VCaP (cell line): Measurements from ENCODE around the gene TRPV5.
A peak's percentile ranks its signal among the peaks of the same experiment; 100 is the strongest.

Experiments used
- H3K27ac ChIP-seq: fragments of 450-650 bp; 2 replicates; pipeline ENCODE4 v1.5.1; 2017
- TF ChIP-seq, protein P1 (sequence below): fragments of 450-650 bp; conservative IDR thresholded peaks from 2 replicates; pipeline ENCODE4 v1.5.1; 2017; ENCODE audit warnings: mild to moderate bottlenecking, moderate library complexity

The TRPV5 gene

DNA sequence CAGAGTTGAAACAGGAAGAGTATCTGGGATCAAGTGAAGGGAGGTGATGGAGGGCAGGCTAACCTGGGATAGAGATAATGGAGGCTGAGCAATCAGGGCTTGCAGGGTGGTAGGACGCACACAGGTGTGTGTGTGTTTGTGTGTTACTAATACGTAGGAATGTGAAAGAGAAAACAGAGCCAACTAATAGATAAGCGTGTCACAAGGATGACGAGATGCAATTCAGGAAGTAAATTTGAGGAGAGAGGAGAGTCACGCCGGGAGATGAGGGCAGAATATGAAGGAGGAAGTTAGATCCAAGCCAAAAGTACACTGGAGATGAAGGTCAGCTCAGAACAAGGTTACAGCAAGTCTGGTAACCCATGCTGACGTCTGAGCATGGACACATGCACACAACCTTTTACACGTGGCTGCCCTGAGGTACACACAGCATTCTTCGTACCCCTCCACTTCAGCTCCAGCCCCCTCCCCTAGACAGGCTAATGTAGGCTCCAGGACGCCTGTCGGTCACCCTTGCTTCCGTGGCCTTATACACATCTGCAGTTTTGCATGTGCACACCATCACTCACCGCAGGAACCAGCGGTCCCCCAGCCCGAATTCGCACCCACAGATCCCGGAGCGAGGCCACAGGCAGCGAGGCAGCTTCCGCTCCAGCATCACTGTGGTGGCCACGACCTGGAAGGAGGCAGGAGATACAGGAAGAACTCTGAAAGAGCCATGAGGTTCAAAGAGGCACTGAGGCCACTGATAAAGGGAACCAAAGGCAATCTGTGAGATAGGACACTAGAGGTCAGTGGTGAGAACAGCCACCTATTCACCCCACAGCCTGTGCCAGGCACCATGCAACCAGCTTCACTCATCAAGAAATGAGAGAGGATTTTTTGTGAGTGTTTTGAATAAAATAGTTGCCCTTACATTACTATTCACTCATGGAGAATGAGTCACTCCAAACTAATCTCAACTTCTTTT, 24.3 kb downstream of the TRPV5 start:
- no peak overlapping the region for H3K27ac ChIP-seq
- TF ChIP-seq, protein P1, sequence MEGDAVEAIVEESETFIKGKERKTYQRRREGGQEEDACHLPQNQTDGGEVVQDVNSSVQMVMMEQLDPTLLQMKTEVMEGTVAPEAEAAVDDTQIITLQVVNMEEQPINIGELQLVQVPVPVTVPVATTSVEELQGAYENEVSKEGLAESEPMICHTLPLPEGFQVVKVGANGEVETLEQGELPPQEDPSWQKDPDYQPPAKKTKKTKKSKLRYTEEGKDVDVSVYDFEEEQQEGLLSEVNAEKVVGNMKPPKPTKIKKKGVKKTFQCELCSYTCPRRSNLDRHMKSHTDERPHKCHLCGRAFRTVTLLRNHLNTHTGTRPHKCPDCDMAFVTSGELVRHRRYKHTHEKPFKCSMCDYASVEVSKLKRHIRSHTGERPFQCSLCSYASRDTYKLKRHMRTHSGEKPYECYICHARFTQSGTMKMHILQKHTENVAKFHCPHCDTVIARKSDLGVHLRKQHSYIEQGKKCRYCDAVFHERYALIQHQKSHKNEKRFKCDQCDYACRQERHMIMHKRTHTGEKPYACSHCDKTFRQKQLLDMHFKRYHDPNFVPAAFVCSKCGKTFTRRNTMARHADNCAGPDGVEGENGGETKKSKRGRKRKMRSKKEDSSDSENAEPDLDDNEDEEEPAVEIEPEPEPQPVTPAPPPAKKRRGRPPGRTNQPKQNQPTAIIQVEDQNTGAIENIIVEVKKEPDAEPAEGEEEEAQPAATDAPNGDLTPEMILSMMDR: peak; percentile 71

DNA sequence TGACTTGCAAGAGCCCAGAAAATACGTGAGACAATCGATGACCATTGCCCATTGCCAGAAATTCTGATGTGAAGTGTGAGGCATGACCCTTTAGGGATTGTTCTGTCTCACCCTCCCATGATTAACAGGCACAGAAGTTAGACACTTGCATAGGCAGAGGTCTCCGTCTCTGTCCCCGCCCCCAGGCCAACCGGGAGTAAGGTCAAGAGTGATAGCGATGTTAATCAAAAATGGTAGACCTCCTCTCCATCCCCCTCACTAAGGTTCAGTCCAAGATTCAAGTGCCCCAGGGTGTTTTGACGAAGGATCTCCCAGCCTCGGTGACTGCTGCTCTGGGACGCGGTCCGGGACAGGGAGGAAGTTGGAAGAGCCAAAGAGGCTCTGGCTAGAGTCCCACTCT, 25.3 kb downstream of the TRPV5 start:
- TF ChIP-seq, protein P1: no peak
- no peak overlapping the region for H3K27ac ChIP-seq

DNA sequence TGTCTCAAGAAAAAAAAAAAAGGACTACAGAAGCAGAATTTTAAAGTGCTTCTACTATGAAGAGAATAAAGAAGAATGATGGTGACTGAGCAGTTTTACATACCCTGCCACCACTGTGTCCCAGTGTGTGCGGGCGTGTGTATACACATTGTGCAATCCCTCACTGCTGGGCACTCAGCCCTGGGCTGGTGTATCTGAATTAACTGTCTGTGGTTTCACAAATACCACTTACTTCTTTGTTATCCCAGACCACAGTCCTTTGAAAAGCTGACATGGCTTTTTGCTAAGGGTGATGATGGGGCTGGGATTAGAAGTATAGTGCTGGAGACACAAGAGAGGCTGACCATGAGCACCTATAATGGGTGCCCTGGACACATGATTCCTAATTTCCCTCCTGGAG, 26.9 kb downstream of the TRPV5 start:
- H3K27ac ChIP-seq: no peak overlapping the region
- TF ChIP-seq, protein P1: no peak

DNA sequence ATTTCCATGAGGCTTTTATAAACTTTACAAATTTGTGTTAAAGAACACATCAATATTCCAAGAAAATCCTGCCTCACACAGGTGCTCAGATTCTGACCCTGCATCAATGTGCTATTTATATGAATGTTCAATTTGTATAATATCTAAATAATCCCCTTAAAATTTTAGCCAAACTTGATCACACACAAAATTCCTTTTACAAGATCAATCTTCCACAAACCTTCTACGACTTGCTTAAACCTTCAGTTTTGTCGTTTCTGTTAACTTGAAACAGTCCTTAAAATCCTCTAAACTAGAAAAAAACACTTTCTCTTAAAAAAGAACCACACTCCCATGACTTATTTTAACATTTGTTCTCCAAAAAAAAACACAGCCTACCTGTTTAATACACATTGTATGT, 27.8 kb downstream of the TRPV5 start:
- TF ChIP-seq, protein P1: no peak
- H3K27ac ChIP-seq: no peak overlapping the region

DNA sequence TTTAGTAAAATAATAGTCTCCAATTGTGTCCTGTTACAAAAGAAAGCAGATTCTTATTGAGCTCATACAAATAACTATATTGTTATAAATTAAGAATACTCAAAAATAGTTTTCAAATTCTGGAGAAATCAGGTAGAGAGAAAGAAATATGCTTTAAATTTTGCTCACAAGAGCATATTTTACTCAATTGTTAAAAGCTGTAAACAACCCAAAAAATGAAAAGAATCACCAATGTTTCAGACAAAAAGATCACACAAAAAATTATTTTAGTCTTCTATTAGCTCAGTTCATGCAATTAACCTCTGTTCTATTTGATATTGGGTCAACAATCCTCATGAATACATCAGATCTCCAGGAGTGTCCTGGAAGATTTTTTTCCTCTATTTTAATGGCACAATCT, 29.4 kb downstream of the TRPV5 start:
- no peak overlapping the region for H3K27ac ChIP-seq
- TF ChIP-seq, protein P1: no peak

DNA sequence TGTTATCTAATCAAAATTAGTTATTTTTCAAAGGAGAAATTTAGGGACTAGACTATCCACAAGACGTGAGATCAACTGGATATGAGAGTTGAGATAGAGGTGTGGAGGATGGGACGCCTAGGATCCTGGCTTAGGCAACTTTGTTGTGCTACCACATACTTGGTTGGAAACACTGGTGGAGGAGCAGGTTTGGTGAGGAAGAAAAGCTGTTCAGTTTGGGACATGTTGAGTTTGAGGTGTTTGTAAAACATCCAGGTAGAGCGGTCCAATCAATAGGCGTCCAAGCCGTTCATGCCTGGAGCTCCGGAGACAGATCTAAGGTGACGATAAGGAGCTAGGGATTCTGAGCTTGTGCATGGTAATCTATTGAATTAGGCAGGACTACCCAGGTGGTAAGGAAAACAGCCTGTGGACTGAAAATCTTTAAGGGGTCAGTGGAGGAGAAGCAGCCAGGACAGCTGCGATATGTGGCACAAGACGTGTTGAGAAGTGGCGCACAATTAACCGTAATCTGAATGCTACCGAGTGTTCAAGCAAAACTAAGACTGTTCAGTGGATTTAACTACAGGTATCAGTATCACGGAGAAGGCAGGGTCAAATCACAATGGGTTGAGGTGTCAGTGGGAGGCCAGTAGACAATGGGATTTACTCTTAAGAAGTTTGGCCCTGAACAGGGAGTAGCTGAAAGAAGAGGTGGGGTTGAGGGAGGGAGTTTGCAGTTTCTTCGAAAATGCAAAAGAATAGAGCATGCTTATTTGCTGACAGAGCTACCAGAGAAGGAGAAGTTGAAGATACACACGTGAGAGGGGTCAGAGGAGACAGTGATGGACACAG, 31.9 kb downstream of the TRPV5 start:
- H3K27ac ChIP-seq: no peak overlapping the region; the same call in 1 of the 2 replicates
- TF ChIP-seq, protein P1: no peak

DNA sequence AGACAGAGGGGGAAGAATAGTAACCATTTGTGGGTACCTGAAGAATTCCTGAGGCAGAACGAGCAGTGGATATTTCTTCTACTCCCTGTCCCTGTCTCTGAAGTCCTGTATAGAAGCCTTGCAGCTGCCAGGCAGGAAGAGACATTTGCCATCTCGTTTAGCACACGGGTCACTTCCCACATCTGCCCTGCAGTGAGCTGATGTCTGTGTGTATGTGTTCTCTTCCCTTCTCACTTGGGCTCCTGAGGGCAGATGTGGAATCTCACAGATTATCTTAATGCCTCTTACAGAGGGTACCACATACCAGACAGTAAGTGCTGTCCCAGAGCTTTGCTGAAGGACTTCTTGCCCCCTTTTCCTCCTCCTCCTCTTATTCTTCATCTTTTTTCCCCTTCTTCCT, 33.9 kb downstream of the TRPV5 start:
- H3K27ac ChIP-seq: no peak overlapping the region
- TF ChIP-seq, protein P1: no peak
